HTERT RPE-1 (cell line): ENCODE measurements around the gene ADAM19.

Source experiments
- in situ Hi-C: fragments of 300-500 bp; cut with MboI; formaldehyde crosslinking; loops from 4 replicates; pipeline ENCODE4 v1.14.3; 2020; ENCODE audit warnings: low sequenced_read_pairs

The ADAM19 gene

GRCh38 chr5:157469073-157469472 lies 106.5 kb downstream of the ADAM19 start:
- in situ Hi-C loops = no loop called here

GRCh38 chr5:157468293-157468965 lies 107.1 kb downstream of the ADAM19 start:
- in situ Hi-C loops = no loop called here

GRCh38 chr5:157464519-157465171 lies 110.9 kb downstream of the ADAM19 start:
- in situ Hi-C loops = no loop called here

GRCh38 chr5:157463621-157464518 lies 111.7 kb downstream of the ADAM19 start:
- in situ Hi-C loops = no loop called here

GRCh38 chr5:157463081-157463480 lies 112.5 kb downstream of the ADAM19 start:
- in situ Hi-C loops = no loop called here

GRCh38 chr5:157460921-157461792 lies 114.4 kb downstream of the ADAM19 start:
- in situ Hi-C loops = no loop called here

GRCh38 chr5:157459715-157460599 lies 115.6 kb downstream of the ADAM19 start, which contains the start of gene NIPAL4:
Gene NIPAL4, plus strand, starts transcription at chr5:157460213. Its CDS starts 108 bp downstream, at chr5:157460321.
- in situ Hi-C loops = no loop called here

- in situ Hi-C loops = no loop called here
These were observed 116.7 kb downstream of the ADAM19 start for GRCh38 chr5:157458835-157459234.

GRCh38 chr5:157457391-157457790 lies 118.2 kb downstream of the ADAM19 start:
- in situ Hi-C loops = no loop called here

- in situ Hi-C loops = no loop called here
These were observed 119.3 kb downstream of the ADAM19 start for GRCh38 chr5:157456301-157456700.

- in situ Hi-C loops = no loop called here
These were observed 120.5 kb downstream of the ADAM19 start for GRCh38 chr5:157455057-157455456.

- in situ Hi-C loops = no loop called here
These were observed 121.3 kb downstream of the ADAM19 start for GRCh38 chr5:157454273-157454672.

GRCh38 chr5:157451806-157452205 lies 123.8 kb downstream of the ADAM19 start:
- in situ Hi-C loops = no loop called here

GRCh38 chr5:157450024-157450423 lies 125.6 kb downstream of the ADAM19 start:
- in situ Hi-C loops = no loop called here

- in situ Hi-C loops = no loop called here
These were observed 126.4 kb downstream of the ADAM19 start for GRCh38 chr5:157449011-157449723.

GRCh38 chr5:157447201-157447637 lies 128.4 kb downstream of the ADAM19 start:
- in situ Hi-C loops = no loop called here

GRCh38 chr5:157446412-157446935 lies 129.1 kb downstream of the ADAM19 start:
- in situ Hi-C loops = no loop called here

GRCh38 chr5:157445745-157446411 lies 129.7 kb downstream of the ADAM19 start:
- in situ Hi-C loops = no loop called here
